ENCODE measurements around the gene SCAF4. TPM values are rescaled to one million over a fixed set of nuclear protein-coding genes. Genes with fewer than 3 reads are reported as not detected.

SCAF4 gene
- total and polyA plus RNA-seq, 2 donors (not counting 1 experiment from before 2014, with no cell fraction given), result 42.3 to 110 TPM

DNA sequence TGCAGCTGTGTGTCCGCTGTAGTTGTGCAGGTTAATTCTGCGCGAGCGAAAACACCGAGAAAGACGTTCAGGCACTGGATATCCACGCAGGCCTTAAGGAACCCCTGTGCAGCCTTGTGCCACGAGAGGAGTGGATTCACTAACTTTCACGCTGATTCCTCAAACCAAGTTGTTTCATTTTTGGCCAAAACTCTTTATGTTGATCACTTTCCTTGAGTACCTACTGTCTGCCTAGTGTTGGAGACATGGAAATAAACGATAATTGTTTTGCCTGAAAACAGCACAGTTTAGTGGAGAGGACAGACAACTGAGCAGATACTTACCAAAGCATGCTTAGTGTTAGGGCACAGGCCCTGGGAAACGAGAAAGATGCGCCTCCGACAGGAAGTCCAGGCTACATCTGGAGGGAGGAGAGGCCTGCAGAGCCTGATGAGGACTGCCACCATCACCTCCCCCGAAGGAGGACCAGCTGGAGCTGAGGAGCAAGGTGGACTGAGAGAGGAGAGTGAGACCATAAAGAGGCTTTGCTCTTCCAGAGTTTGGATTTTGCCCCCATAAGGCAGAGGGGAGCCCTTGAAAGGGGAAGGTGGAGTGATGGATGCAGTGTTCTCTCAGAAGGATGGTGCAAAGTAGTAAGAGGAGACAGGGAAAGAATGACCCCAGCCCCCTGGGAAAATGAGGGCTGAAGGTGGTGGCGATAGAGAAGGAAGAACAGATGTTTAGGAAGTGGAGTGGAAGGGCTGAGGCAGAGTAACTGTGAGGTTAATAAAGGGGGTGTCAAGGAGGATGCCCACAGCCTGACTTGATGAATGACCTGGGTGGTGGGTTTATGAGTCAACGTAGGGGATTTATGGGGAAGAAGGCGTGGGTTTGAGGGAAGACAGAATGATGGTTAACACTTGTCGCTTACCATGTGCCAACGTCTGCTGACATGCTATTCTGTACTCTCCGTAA is 956 bp upstream of the SCAF4 start:
- peaks cover 67% of the 10 kb centered on the region for H3K79me2 ChIP-seq (ENCODE audit: control insufficient read depth, insufficient read depth, low read length)
- peaks cover 0 to 9% of the 10 kb centered on the region in 2 experiments for H3K36me3 ChIP-seq (replicated peaks in 1 of 2; ENCODE audit: control extremely low read depth in 1 of 2, control insufficient read depth in 1 of 2, extremely low read depth in 1 of 2, insufficient read depth in 2 of 2, low read length in 1 of 2)
- Mint-ChIP-seq H3K27me3 (no peaks in the 10 kb centered on the region), H3K4me3 (no peak overlapping the region), H3K27ac (no peak overlapping the region), H3K4me1 (peaks cover 28% of the 10 kb centered on the region), H3K9me3 (ENCODE audit: insufficient read depth) (no peaks in the 10 kb centered on the region)
- intact Hi-C loops (cut with micrococcal nuclease), result loop anchor here (1.0 to 5.0 kb wide), 5 partner anchors 39 to 1039 kb away; partner anchors contain the start of genes CFAP298, MIS18A, PAXBP1 and URB1
- H4K20me1 ChIP-seq (ENCODE audit: control insufficient read depth, insufficient read depth, low read length, poor library complexity, severe bottlenecking), result peaks cover 37% of the 10 kb centered on the region
- ChIA-PET POLR2A (interaction anchor here (0.6 to 2.8 kb wide), 6 partner anchors 13 to 1809 kb away, joined by 3 to 25 read pairs (median 4); partner anchors contain the start of gene GART), CTCF (interaction anchor here (0.8 to 2.0 kb wide), 7 partner anchors 13 to 57 kb away, joined by 3 to 7 read pairs (median 3); no protein-coding TSS in a partner anchor)
- 11% methylated on average over 17 of the region's 20 CpGs for WGBS (ENCODE audit: insufficient coverage)
- H3K4me1 ChIP-seq (ENCODE audit: control insufficient read depth in 2 of 2, insufficient read depth in 2 of 2, low read length in 2 of 2), result peaks cover 65 to 66% of the 10 kb centered on the region in 2 donors
- peak overlapping the region; percentile 88 for H3K4me2 ChIP-seq (replicated peaks; ENCODE audit: low read depth, low read length, poor library complexity, severe bottlenecking)
- no peaks in the 10 kb centered on the region for H3K9me3 ChIP-seq (ENCODE audit: control extremely low read depth in 1 of 3, control insufficient read depth in 2 of 3, insufficient read depth in 1 of 3, low read length in 2 of 3)
- peak overlapping the region; percentile 86 for H2AFZ ChIP-seq (ENCODE audit: insufficient read depth, low read depth, low read length, poor library complexity, severe bottlenecking)
- no peak for DNase-seq
- ATAC-seq (ENCODE audit: low read depth), result no peak
- TF ChIP-seq, protein P1, sequence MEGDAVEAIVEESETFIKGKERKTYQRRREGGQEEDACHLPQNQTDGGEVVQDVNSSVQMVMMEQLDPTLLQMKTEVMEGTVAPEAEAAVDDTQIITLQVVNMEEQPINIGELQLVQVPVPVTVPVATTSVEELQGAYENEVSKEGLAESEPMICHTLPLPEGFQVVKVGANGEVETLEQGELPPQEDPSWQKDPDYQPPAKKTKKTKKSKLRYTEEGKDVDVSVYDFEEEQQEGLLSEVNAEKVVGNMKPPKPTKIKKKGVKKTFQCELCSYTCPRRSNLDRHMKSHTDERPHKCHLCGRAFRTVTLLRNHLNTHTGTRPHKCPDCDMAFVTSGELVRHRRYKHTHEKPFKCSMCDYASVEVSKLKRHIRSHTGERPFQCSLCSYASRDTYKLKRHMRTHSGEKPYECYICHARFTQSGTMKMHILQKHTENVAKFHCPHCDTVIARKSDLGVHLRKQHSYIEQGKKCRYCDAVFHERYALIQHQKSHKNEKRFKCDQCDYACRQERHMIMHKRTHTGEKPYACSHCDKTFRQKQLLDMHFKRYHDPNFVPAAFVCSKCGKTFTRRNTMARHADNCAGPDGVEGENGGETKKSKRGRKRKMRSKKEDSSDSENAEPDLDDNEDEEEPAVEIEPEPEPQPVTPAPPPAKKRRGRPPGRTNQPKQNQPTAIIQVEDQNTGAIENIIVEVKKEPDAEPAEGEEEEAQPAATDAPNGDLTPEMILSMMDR (IDR thresholded peaks at IDR 0.05), result no peak
- TF ChIP-seq EZH2 (IDR thresholded peaks at IDR 0.05; ENCODE audit: borderline replicate concordance, insufficient read depth, low read depth, low read length, poor library complexity, severe bottlenecking), result no peak
- H3K27me3 ChIP-seq (replicated peaks in 1 of 4; ENCODE audit: control extremely low read depth in 1 of 4, control insufficient read depth in 3 of 4, insufficient read depth in 4 of 4, low read length in 3 of 4), result no peaks in the 10 kb centered on the region
- H3K27ac ChIP-seq (ENCODE audit: low read length in 2 of 2), result peak overlapping the region; percentile 75 to 84
- peak overlapping the region; percentile 83 for H3K9ac ChIP-seq (ENCODE audit: low read length)
- H3K4me3 ChIP-seq (ENCODE audit: control extremely low read depth in 1 of 5, extremely low read depth in 1 of 5, insufficient read depth in 1 of 5, low read depth in 2 of 5, low read length in 4 of 5), result peak overlapping the region; percentile 50 to 76 (median 64)
